MM.1S (cell line): ENCODE results near the gene PLTP.

Experiments used
- EZH2 ChIP-seq: fragments of 300-600 bp; sonication (generic); optimal IDR thresholded peaks from 2 replicates; pipeline ENCODE3; 2017; ENCODE audit warnings: low read depth, mild to moderate bottlenecking, antibody characterized with exemption, low read length, mixed read lengths
- EZH2phosphoT487 ChIP-seq: fragments of 300-600 bp; sonication (generic); IDR thresholded peaks from 2 replicates; pipeline ENCODE4 v1.6.1; 2018; ENCODE audit warnings: antibody characterized with exemption, low read length

GRCh38 chr20:45951925-45952834 is 40.2 kb upstream of the PLTP start:
- TF ChIP-seq EZH2phosphoT487 (no peak), EZH2 (no peak)
